Body of pancreas (tissue), 4 donors: Measurements from ENCODE around the gene RNPEP. TPM values are rescaled to one million over a fixed set of nuclear protein-coding genes. Genes with fewer than 3 reads are reported as not detected.
A peak's percentile ranks its signal among the peaks of the same experiment; 100 is the strongest.

Experiments
- ATAC-seq: fragments of 150-250 bp; one replicate; pipeline ENCODE4 v1.9.1; 2016
- DNase-seq, 4 donors: peaks; one replicate each; pipeline ENCODE4 v3.0.0-alpha.2; 2019
- H3K27ac ChIP-seq, 4 donors: fragments of 200-600 bp; sonication (generic); 1 replicate in 3 of 4; 2 replicates in 1 of 4; pipeline versions ENCODE4 v1.5.1 to v1.6.1; 2016 to 2019; ENCODE audit warnings: mild to moderate bottlenecking in 1 of 4, mixed read lengths in 1 of 4, moderate library complexity in 1 of 4
- H3K27me3 ChIP-seq, 2 donors: fragments of 200-600 bp; sonication (generic); one replicate each; pipeline ENCODE4 v1.6.0; 2016; ENCODE audit warnings: mild to moderate bottlenecking in 1 of 2
- H3K36me3 ChIP-seq, 2 donors: fragments of 200-600 bp; sonication (generic); replicated peaks in 1 of 2; 2 replicates each; pipeline ENCODE4 v1.5.1; 2016; ENCODE audit warnings: low read depth in 2 of 2; ENCODE audit not compliant: insufficient read depth in 1 of 2
- H3K4me1 ChIP-seq: fragments of 200-600 bp; sonication (generic); one replicate; pipeline ENCODE4 v1.6.0; 2016
- H3K4me3 ChIP-seq, 2 donors: fragments of 200-600 bp; sonication (generic); 1 replicate in 1 of 2; 2 replicates in 1 of 2; pipeline ENCODE4 v1.5.1; 2016 to 2019
- H3K9me3 ChIP-seq, 3 donors: fragments of 200-600 bp; sonication (generic); 1 replicate in 2 of 3; 2 replicates in 1 of 3; pipeline ENCODE4 v1.5.1; 2016
- POLR2A ChIP-seq, 3 donors: fragments of 450-650 bp; IDR thresholded peaks; one replicate each; pipeline ENCODE4 v1.6.1; 2016; ENCODE audit warnings: antibody characterized with exemption in 3 of 3, mild to moderate bottlenecking in 2 of 3
- WGBS, 2 donors: methylation state at CpG; one replicate each; pipeline ENCODE4 v1.1.5; 2017; 5-methylcytosine and 5-hydroxymethylcytosine counted together
- intact Hi-C: fragments of 100-400 bp; cut with DNase I; formaldehyde crosslinking; loops from one replicate; pipeline ENCODE4 v1.15.1; 2023
- total RNA-seq, 2 donors: library from RNA; depleted of rRNA; stranded (reverse); fragments of >200 nt; gene quantifications; one replicate each; pipeline ENCODE4 v1.1.0, GENCODE V29; 2016
- TF ChIP-seq, protein P1 (sequence below), 7 experiments: fragments of 450-650 bp in 4 of 7; fragments of 200-600 bp in 3 of 7; sonication (generic) in 3 of 7; IDR thresholded peaks; one replicate each; pipeline ENCODE4 v1.5.1; 2016 to 2019; ENCODE audit warnings: antibody characterized with exemption in 7 of 7

Gene RNPEP
- total RNA-seq = 100 to 1,000 TPM in 1 of 2 donors, 10 to 100 TPM in 1; 62.3 to 233 TPM

GRCh38 chr1:201982623-201983379 lies at the start of gene RNPEP:
TSS of gene RNPEP (plus strand) at chr1:201982648. CDS start at chr1:201982667, 19 bp downstream.
- Histone ChIP-seq H3K27ac (peak within 1 kb of the TSS; percentile 83 to 95 (median 90)), H3K9me3 (no peaks in the 10 kb centered on the region), H3K36me3 (no peaks in the 10 kb centered on the region), H3K4me3 (peak within 1 kb of the TSS; percentile 35 to 82), H3K4me1 (peaks cover 12% of the 10 kb centered on the region), H3K27me3 (no peaks in the 10 kb centered on the region)
- TF ChIP-seq POLR2A (IDR thresholded peaks at IDR 0.05) = peak; percentile 66 to 70 (median 69)
- TF ChIP-seq, protein P1, sequence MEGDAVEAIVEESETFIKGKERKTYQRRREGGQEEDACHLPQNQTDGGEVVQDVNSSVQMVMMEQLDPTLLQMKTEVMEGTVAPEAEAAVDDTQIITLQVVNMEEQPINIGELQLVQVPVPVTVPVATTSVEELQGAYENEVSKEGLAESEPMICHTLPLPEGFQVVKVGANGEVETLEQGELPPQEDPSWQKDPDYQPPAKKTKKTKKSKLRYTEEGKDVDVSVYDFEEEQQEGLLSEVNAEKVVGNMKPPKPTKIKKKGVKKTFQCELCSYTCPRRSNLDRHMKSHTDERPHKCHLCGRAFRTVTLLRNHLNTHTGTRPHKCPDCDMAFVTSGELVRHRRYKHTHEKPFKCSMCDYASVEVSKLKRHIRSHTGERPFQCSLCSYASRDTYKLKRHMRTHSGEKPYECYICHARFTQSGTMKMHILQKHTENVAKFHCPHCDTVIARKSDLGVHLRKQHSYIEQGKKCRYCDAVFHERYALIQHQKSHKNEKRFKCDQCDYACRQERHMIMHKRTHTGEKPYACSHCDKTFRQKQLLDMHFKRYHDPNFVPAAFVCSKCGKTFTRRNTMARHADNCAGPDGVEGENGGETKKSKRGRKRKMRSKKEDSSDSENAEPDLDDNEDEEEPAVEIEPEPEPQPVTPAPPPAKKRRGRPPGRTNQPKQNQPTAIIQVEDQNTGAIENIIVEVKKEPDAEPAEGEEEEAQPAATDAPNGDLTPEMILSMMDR (IDR thresholded peaks at IDR 0.05) = peak in 6 of 7 experiments; percentile 4 to 47 (median 19)
- 0% methylated on average over 47 of the region's 80 CpGs; no CpG with 5 or more reads in 1 of the 2 donors for WGBS, 2 donors
- DNase-seq (peak; percentile 60 to 73 (median 70)), ATAC-seq (peak; percentile 88)
- intact Hi-C loops = no loop called here

GRCh38 chr1:201933840-201934430 lies 48.5 kb upstream of the RNPEP start:
- intact Hi-C loops = no loop called here
- ATAC-seq = no peak
- Histone ChIP-seq H3K36me3 (no peaks in the 10 kb centered on the region), H3K27me3 (no peaks in the 10 kb centered on the region), H3K27ac (no peak overlapping the region), H3K4me1 (no peaks in the 10 kb centered on the region), H3K9me3 (no peaks in the 10 kb centered on the region), H3K4me3 (no peak overlapping the region)
- 35 to 44% methylated on average over 5 of the region's 5 CpGs for WGBS, 2 donors
- TF ChIP-seq, protein P1 (IDR thresholded peaks at IDR 0.05) = no peak
- no peak for TF ChIP-seq POLR2A (IDR thresholded peaks at IDR 0.05)
- DNase-seq = no peak

- WGBS, 2 donors = 74 to 76% methylated on average over 5 of the region's 5 CpGs
- DNase-seq = no peak
- no peak for TF ChIP-seq POLR2A (IDR thresholded peaks at IDR 0.05)
- TF ChIP-seq, protein P1 (IDR thresholded peaks at IDR 0.05) = no peak
- Histone ChIP-seq H3K4me1 (no peaks in the 10 kb centered on the region), H3K9me3 (no peaks in the 10 kb centered on the region), H3K4me3 (no peak overlapping the region), H3K27ac (no peak overlapping the region), H3K36me3 (no peaks in the 10 kb centered on the region), H3K27me3 (no peaks in the 10 kb centered on the region)
- ATAC-seq = no peak
- intact Hi-C loops = no loop called here
These were observed 44.7 kb upstream of the RNPEP start for GRCh38 chr1:201937624-201938213.

DNA sequence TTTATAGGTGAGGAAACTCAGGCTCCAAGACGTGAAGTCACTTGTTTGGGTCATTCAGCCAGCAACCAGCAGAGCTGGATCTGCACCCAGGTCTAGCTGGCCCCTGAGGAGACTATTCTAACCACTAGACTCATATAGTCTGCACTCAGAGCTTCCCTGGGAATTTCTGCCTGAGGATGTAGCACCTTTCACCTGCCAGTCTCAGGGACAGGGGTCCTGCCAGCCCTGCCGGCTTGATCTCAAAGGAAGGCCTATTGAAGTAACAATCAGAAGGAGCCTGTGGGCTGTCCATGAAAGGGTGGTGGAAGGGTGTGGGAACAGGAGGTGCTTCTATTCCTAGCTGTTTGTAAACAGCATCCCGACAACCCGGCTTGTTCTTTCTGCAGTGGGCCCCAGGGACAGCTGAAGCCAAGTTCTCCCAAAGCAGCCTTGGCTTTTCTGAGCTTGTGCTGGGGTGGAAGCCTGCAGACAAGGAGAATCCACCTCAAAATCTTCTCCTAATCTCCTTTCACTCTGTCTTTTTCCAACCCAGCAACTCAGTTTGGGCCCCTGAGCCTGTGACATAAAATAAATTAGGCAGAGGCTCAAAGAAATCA lies 43.9 kb upstream of the RNPEP start:
- WGBS, 2 donors = 41 to 45% methylated on average over 2 to 4 of the region's 4 CpGs
- Histone ChIP-seq H3K4me3 (no peak overlapping the region), H3K27ac (no peak overlapping the region), H3K27me3 (no peaks in the 10 kb centered on the region), H3K36me3 (no peaks in the 10 kb centered on the region), H3K9me3 (no peaks in the 10 kb centered on the region), H3K4me1 (no peaks in the 10 kb centered on the region)
- ATAC-seq (no peak), DNase-seq (no peak)
- intact Hi-C loops = no loop called here
- TF ChIP-seq, protein P1 (IDR thresholded peaks at IDR 0.05) = no peak
- TF ChIP-seq POLR2A (IDR thresholded peaks at IDR 0.05) = no peak
